ENCODE measurements around the gene TAF1C.

TAF1C gene

GRCh38 chr16:84196101-84196500 lies 9.2 kb upstream of the TAF1C start:
- Histone ChIP-seq H3K9me3 (ENCODE audit: control insufficient read depth, insufficient read depth, low read length) (no peaks in the 10 kb centered on the region), H3K4me3 (ENCODE audit: low read depth, low read length) (no peak overlapping the region), H3K4me1 (ENCODE audit: control insufficient read depth, insufficient read depth, low read length) (no peaks in the 10 kb centered on the region; the same call in 1 of the 2 replicates), H3K27ac (ENCODE audit: low read depth, low read length) (no peak overlapping the region), H3K27me3 (ENCODE audit: control insufficient read depth, insufficient read depth, low read length) (no peaks in the 10 kb centered on the region), H3K36me3 (ENCODE audit: control insufficient read depth, insufficient read depth, low read length) (no peaks in the 10 kb centered on the region), H3K9ac (ENCODE audit: low read depth, low read length) (no peak overlapping the region)

- H3K9me3 ChIP-seq (ENCODE audit: control insufficient read depth, insufficient read depth, low read length), result no peaks in the 10 kb centered on the region
- no peaks in the 10 kb centered on the region for H3K27me3 ChIP-seq (ENCODE audit: control insufficient read depth, insufficient read depth, low read length)
- no peaks in the 10 kb centered on the region for H3K36me3 ChIP-seq (ENCODE audit: control insufficient read depth, insufficient read depth, low read length)
- H3K9ac ChIP-seq (ENCODE audit: low read depth, low read length), result no peak overlapping the region
- no peak overlapping the region for H3K4me3 ChIP-seq (ENCODE audit: low read depth, low read length)
- no peak overlapping the region for H3K27ac ChIP-seq (ENCODE audit: low read depth, low read length)
- H3K4me1 ChIP-seq (ENCODE audit: control insufficient read depth, insufficient read depth, low read length), result no peaks in the 10 kb centered on the region; the same call in 1 of the 2 replicates
Observed at GRCh38 chr16:84195201-84196093, 8.6 kb upstream of the TAF1C start.

- Histone ChIP-seq H3K36me3 (ENCODE audit: control insufficient read depth, insufficient read depth, low read length) (no peaks in the 10 kb centered on the region), H3K9ac (ENCODE audit: low read depth, low read length) (no peak overlapping the region), H3K27me3 (ENCODE audit: control insufficient read depth, insufficient read depth, low read length) (no peaks in the 10 kb centered on the region), H3K9me3 (ENCODE audit: control insufficient read depth, insufficient read depth, low read length) (no peaks in the 10 kb centered on the region), H3K27ac (ENCODE audit: low read depth, low read length) (no peak overlapping the region), H3K4me1 (ENCODE audit: control insufficient read depth, insufficient read depth, low read length) (no peaks in the 10 kb centered on the region; the same call in 1 of the 2 replicates), H3K4me3 (ENCODE audit: low read depth, low read length) (no peak overlapping the region)
Observed at GRCh38 chr16:84194470-84195200, 7.8 kb upstream of the TAF1C start.

- H3K9ac ChIP-seq (ENCODE audit: low read depth, low read length), result no peak overlapping the region
- no peaks in the 10 kb centered on the region for H3K36me3 ChIP-seq (ENCODE audit: control insufficient read depth, insufficient read depth, low read length)
- H3K27me3 ChIP-seq (ENCODE audit: control insufficient read depth, insufficient read depth, low read length), result no peaks in the 10 kb centered on the region
- H3K4me3 ChIP-seq (ENCODE audit: low read depth, low read length), result no peak overlapping the region
- no peaks in the 10 kb centered on the region for H3K9me3 ChIP-seq (ENCODE audit: control insufficient read depth, insufficient read depth, low read length)
- H3K4me1 ChIP-seq (ENCODE audit: control insufficient read depth, insufficient read depth, low read length), result no peaks in the 10 kb centered on the region; the same call in 1 of the 2 replicates
- no peak overlapping the region for H3K27ac ChIP-seq (ENCODE audit: low read depth, low read length)
Observed at GRCh38 chr16:84194018-84194417, 7.2 kb upstream of the TAF1C start.

GRCh38 chr16:84193480-84193879 lies 6.6 kb upstream of the TAF1C start:
- no peaks in the 10 kb centered on the region for H3K9me3 ChIP-seq (ENCODE audit: control insufficient read depth, insufficient read depth, low read length)
- no peaks in the 10 kb centered on the region for H3K36me3 ChIP-seq (ENCODE audit: control insufficient read depth, insufficient read depth, low read length)
- H3K9ac ChIP-seq (ENCODE audit: low read depth, low read length), result no peak overlapping the region
- no peaks in the 10 kb centered on the region; the same call in 1 of the 2 replicates for H3K4me1 ChIP-seq (ENCODE audit: control insufficient read depth, insufficient read depth, low read length)
- H3K4me3 ChIP-seq (ENCODE audit: low read depth, low read length), result no peak overlapping the region
- no peaks in the 10 kb centered on the region for H3K27me3 ChIP-seq (ENCODE audit: control insufficient read depth, insufficient read depth, low read length)
- H3K27ac ChIP-seq (ENCODE audit: low read depth, low read length), result no peak overlapping the region

GRCh38 chr16:84191466-84191865 lies 4.6 kb upstream of the TAF1C start:
- H3K4me3 ChIP-seq (ENCODE audit: low read depth, low read length), result no peak overlapping the region
- no peaks in the 10 kb centered on the region for H3K4me1 ChIP-seq (ENCODE audit: control insufficient read depth, insufficient read depth, low read length)
- H3K27ac ChIP-seq (ENCODE audit: low read depth, low read length), result no peak overlapping the region
- H3K36me3 ChIP-seq (ENCODE audit: control insufficient read depth, insufficient read depth, low read length), result no peaks in the 10 kb centered on the region
- H3K27me3 ChIP-seq (ENCODE audit: control insufficient read depth, insufficient read depth, low read length), result no peaks in the 10 kb centered on the region
- H3K9ac ChIP-seq (ENCODE audit: low read depth, low read length), result no peak overlapping the region
- H3K9me3 ChIP-seq (ENCODE audit: control insufficient read depth, insufficient read depth, low read length), result no peaks in the 10 kb centered on the region

GRCh38 chr16:84190731-84191388 lies 4.0 kb upstream of the TAF1C start, which contains the start of gene ADAD2:
ADAD2 (plus strand) TSS chr16:84191157; CDS start chr16:84191231, 74 bp downstream.
- Histone ChIP-seq H3K27ac (ENCODE audit: low read depth, low read length) (no peak within 1 kb of the TSS), H3K27me3 (ENCODE audit: control insufficient read depth, insufficient read depth, low read length) (no peaks in the 10 kb centered on the region), H3K9me3 (ENCODE audit: control insufficient read depth, insufficient read depth, low read length) (no peaks in the 10 kb centered on the region), H3K4me3 (ENCODE audit: low read depth, low read length) (no peak within 1 kb of the TSS), H3K4me1 (ENCODE audit: control insufficient read depth, insufficient read depth, low read length) (no peaks in the 10 kb centered on the region), H3K36me3 (ENCODE audit: control insufficient read depth, insufficient read depth, low read length) (no peaks in the 10 kb centered on the region), H3K9ac (ENCODE audit: low read depth, low read length) (no peak within 1 kb of the TSS)

GRCh38 chr16:84184775-84185174 lies 2.1 kb downstream of the TAF1C start:
- H3K27me3 ChIP-seq (ENCODE audit: control insufficient read depth, insufficient read depth, low read length), result no peaks in the 10 kb centered on the region

GRCh38 chr16:84183911-84184591 lies 2.8 kb downstream of the TAF1C start:
- Histone ChIP-seq H3K27me3 (ENCODE audit: control insufficient read depth, insufficient read depth, low read length) (no peaks in the 10 kb centered on the region), H3K4me3 (ENCODE audit: low read depth, low read length) (no peak overlapping the region), H3K36me3 (ENCODE audit: control insufficient read depth, insufficient read depth, low read length) (peaks cover 63% of the 10 kb centered on the region), H3K9ac (ENCODE audit: low read depth, low read length) (no peak overlapping the region), H3K27ac (ENCODE audit: low read depth, low read length) (no peak overlapping the region), H3K4me1 (ENCODE audit: control insufficient read depth, insufficient read depth, low read length) (no peaks in the 10 kb centered on the region), H3K9me3 (ENCODE audit: control insufficient read depth, insufficient read depth, low read length) (no peaks in the 10 kb centered on the region)

More at GRCh38 chr16:84184775-84185174, 2.1 kb downstream of the TAF1C start:
- Histone ChIP-seq H3K4me1 (ENCODE audit: control insufficient read depth, insufficient read depth, low read length) (no peaks in the 10 kb centered on the region), H3K27ac (ENCODE audit: low read depth, low read length) (no peak overlapping the region), H3K9ac (ENCODE audit: low read depth, low read length) (no peak overlapping the region), H3K9me3 (ENCODE audit: control insufficient read depth, insufficient read depth, low read length) (no peaks in the 10 kb centered on the region), H3K4me3 (ENCODE audit: low read depth, low read length) (no peak overlapping the region), H3K36me3 (ENCODE audit: control insufficient read depth, insufficient read depth, low read length) (peaks cover 56% of the 10 kb centered on the region)

- H3K9ac ChIP-seq (ENCODE audit: low read depth, low read length), result no peak overlapping the region
Observed at GRCh38 chr16:84183572-84183875, 3.3 kb downstream of the TAF1C start.

More at GRCh38 chr16:84183572-84183875, 3.3 kb downstream of the TAF1C start:
- Histone ChIP-seq H3K27me3 (ENCODE audit: control insufficient read depth, insufficient read depth, low read length) (no peaks in the 10 kb centered on the region), H3K9me3 (ENCODE audit: control insufficient read depth, insufficient read depth, low read length) (no peaks in the 10 kb centered on the region), H3K4me1 (ENCODE audit: control insufficient read depth, insufficient read depth, low read length) (no peaks in the 10 kb centered on the region), H3K36me3 (ENCODE audit: control insufficient read depth, insufficient read depth, low read length) (peaks cover 68% of the 10 kb centered on the region), H3K27ac (ENCODE audit: low read depth, low read length) (no peak overlapping the region), H3K4me3 (ENCODE audit: low read depth, low read length) (no peak overlapping the region)
